NCI-H460 (cell line): Measurements from ENCODE around the gene RAI1. TPM values are rescaled to one million over a fixed set of nuclear protein-coding genes. Genes with fewer than 3 reads are reported as not detected.

Experiments used
- DNase-seq: peaks from one replicate; pipeline ENCODE4 v3.0.0-alpha.2; 2016; ENCODE audit warnings: low read depth; ENCODE audit errors: extremely low read depth
- total RNA-seq: library from RNA; depleted of rRNA; stranded (reverse); fragments of >200 nt; shearing (Covaris generic); gene quantifications from 2 replicates; pipeline ENCODE4 v1.2.3, GENCODE V29; 2014

The RAI1 gene
- total RNA-seq, 1 experiment from 2014 or later = 7.3 TPM

DNA sequence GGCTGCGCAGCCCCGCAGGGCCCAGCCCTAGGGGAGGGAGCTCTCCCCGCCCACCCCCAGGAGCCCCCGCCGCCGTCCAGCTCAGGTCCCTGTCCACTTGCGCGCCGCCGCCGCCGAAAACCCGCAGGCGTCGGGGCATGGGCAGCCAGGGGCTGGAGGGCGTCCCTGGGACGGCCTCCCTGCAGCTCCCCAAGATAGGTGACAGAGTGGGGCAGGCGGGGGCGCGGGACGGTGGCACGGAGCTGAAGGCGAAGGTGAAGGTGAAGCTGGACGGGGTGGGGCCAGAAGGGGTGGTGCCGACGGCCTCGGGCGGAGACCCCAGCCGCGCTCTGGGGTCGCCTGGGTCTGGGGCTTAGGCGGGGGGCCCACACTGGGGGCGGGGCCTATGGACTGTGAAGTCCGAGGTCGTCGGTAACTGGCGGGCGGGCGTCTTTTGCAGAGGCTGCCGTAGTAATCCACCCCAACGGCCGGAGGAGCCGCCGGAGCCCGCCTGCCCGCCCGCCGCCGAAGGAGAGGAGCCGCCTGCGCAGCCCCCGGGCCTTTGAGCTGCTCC is 128.3 kb downstream of the RAI1 start:
- DNase-seq = no peak

- DNase-seq = no peak
Measured at GRCh38 chr17:17810084-17810894, 129.0 kb downstream of the RAI1 start.

DNA sequence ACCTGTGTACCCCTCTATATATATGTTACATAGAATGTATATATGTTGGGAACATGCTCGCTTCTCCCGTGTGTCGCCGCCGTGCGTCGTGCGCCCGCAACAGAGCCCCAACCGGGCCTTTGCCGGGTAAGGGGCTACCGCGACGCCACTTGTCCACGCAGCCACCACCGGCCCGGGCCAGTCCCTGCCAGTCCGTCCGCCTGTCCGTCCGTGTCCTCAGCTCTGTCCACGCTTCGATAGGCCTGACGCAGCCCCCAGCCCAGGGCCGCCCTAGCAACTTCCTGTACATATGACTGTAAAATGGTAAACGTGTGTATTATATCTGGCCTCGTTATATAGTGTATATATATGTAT is 129.6 kb downstream of the RAI1 start:
- DNase-seq = no peak

- no peak for DNase-seq
Measured at GRCh38 chr17:17811381-17812210, 130.3 kb downstream of the RAI1 start.

DNA sequence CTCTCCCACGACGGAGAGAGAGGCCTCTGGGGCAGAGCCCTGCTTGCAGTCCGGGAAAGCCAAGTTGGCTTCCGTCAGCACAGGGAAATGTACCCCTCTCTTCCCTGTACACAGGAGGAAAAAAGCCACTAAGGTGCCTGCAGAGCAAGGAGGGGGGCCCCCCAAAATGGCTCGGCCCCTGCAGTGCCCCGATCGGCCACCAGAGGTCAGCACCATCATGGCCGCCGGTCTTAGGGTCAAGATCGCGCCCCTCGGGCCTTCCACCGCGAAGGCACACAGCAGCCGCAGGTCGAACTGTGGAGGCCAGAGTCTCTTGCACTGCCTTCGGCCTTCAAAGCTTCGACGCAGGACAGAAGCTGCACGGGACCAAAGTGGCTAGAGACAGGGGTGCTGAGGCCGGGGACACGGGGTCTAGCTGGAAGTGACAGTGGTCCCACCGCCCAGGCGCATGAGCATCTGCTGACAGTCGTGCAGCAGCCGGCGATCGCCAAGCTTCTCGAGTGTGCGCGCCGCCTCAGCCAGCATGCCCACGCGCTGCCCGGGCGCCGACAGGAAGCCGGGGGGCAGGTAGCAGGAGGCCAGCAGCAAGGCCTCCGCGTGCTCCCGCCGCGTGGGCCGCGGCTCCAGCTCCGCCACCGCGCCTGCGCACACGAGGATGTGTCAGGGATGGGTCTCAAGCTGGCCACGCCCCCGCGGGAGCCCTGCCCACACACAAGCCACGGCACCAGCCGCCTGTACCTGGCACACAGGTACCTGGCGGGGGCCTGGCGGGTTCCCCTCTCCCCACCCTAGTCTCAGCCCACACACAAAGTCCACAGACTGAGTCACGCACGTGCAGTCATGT is 131.2 kb downstream of the RAI1 start:
- DNase-seq = no peak

GRCh38 chr17:17813055-17813724 is 131.9 kb downstream of the RAI1 start:
- DNase-seq = no peak

- DNase-seq = no peak
Measured at GRCh38 chr17:17813725-17814095, 132.5 kb downstream of the RAI1 start.

DNA sequence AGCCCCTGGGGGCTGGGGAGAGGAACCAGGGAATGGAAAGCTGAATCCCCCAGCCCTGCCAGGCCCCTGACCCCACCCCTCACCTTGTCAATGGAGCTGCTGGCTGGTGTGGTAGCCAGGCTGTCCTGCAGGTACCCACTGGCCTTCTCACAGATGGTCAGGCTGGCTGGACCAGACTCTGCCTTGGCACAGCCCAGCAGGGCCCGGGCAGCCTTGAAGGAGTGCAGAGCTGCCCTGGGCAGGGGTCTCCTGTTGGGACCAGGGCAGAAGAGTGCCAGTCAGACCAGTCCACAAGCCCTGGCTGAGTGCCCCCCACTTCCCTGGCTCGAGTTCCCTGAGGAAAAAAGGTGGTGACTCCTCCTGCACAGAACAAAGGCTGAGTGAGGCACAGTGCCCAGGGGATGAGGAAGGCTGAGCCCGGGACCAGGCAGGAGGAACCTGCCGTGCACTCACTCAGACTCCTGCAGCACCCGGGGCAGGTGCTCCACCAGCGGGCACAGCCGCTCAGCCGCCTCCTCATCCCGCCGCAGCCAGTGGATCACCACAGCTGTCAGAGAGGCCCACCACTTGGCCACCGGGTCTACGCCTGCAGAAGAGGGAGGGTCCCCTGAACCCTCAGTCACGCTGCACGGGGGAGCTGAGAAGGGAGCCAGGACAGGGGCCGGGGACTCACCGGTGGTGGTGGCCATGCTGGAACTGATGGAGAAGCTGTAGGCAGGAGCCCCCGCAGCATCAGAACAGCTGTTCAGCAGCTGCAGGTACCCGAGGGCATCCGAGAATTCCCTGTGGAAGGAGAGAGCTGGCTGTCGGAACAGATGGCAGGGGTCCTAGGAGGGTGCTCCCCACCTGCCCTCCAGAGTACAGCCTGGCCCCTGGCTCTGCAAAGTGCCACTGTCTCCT is 133.2 kb downstream of the RAI1 start:
- no peak for DNase-seq

DNA sequence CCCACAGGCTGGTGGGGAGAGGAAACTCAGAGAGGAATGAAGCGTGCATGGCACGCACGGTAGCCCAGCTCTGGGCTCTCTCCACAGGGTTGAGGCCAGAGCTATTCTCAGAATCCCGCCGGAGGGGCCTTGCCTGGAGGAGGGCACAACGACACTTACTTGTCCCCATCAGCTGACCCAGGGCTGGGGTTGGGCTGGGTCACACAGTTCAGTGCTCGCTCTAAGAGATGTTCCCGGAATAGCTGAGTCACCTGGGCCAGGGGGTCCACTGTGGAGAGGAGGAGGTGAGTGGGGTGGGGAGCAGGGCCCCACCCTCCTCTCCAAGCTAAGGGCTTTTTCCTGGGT is 133.8 kb downstream of the RAI1 start:
- DNase-seq = no peak

DNA sequence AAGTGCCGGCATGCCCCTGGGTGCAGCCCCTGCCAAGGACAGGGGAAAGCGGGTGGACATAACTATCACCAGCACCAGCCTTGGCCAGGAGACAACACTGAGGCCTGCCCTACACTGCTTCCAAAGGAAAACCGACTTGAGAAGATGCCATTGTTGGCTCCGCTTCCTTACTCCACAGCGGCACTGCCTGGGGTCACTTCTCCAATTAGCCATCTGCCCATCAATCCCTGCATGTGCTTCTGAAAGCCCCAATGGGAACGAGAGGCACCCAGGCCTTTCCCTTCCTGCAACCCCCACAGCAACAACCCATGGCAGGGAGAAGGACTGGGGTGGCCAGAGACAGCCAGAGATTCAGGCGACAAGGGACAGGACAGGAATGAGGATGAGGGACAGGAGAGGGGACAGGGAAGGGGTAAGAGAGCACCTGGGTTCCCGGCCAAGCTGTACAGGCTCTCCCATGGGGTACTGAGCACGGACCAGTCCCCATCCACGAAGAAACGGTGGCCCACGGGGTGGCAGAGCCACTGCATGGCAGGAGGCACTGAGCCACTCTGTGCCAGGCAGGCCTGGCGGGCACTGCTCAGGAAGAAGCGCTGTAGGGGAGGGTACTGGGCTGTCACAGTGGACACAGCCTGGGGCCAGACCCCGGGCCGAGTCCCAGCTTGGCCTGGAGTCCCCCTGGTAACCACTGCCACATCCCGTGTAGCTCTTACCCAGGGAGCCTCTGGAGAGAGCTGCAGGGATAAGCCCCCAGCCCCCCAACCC is 134.4 kb downstream of the RAI1 start:
- DNase-seq = no peak

DNA sequence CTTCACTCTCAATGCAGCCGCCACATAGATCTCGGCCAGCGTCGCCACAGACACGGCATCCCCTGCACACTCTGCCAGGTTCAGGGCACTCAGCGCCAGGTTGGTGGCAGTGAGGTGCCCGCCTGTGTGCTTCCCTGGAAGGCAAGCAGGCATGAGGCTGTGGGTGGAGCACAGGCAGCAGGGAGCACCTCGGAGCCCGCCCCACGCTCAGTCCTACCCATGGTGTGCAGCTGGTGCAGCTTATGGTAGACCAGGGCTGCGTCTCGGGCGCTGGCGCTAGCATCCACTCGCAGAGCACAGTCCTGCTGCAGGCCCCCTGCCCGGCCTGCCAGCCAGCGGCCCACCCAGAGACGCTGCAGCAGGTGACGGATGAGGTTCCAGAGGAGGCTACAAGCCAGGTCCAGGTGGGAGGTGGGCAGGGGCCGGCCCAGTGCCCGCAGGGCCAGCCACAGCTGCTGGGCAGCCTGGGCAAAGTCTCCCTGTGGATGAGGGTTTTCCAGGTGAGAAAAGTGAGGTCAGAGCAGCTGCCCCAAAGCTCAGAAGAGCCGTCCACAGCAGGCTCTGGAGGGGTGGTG is 135.1 kb downstream of the RAI1 start:
- DNase-seq = no peak

GRCh38 chr17:17816831-17817551 is 135.7 kb downstream of the RAI1 start:
- DNase-seq = no peak

DNA sequence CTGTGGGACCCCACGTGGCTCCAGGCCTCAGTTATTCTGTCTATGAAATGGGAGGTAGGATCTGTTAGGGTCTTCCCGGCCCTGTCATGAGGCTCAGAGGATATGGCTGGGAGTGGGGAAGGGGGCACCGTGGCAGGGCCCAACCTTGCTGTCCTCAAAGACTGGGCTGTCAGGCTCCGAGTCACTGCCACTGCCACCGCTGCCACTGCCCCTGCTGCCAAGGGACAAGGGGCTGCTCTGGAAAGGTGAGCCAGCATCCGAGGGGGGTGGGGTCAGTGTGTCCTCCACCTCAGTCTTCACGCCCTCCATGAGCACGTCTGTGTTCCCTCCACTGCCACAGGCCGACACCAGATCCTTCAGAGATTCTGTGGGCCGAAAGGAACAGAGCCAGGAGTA is 136.3 kb downstream of the RAI1 start:
- DNase-seq = no peak

DNA sequence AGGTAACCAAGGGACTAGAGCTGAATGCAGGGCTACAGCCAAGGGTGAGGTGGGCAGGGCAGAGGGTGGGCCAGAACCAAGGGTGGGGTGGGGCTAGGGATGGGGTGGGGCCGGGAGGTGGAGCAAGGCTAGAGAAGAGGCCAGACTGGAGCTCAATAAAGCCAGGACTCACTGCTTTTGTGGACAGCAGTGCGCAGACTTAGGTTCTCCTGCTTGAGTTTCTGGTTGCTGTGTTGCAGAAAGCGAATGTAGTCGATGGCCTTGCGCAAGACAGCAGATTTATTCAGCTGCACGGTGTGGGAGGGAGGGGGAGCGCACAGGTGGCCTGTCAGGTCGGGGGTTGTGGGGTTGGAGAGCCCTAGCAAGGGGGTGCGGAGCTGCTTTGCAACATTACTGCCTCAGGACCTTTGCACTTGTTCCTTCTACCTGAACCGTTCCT is 136.8 kb downstream of the RAI1 start:
- DNase-seq = no peak

DNA sequence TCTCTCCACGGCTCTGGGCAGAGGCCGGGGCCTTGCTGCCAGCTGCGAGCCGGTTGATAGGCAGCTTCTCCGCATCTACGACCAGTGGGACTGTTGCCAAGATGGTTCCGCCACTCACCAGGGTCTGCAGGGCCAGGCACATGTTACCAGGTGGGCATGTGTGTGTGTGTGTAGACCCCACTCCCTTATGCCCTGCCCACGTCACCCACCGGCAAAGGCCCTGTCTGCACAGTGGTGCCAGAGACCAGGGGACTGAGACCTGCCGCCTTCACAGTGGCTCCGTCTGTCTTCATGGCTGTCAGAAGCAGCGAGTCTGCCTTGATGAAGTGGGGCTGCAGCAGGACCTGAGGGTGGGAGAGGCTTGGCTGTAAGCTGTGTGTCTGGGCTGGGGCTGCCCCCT is 137.9 kb downstream of the RAI1 start:
- DNase-seq = no peak

DNA sequence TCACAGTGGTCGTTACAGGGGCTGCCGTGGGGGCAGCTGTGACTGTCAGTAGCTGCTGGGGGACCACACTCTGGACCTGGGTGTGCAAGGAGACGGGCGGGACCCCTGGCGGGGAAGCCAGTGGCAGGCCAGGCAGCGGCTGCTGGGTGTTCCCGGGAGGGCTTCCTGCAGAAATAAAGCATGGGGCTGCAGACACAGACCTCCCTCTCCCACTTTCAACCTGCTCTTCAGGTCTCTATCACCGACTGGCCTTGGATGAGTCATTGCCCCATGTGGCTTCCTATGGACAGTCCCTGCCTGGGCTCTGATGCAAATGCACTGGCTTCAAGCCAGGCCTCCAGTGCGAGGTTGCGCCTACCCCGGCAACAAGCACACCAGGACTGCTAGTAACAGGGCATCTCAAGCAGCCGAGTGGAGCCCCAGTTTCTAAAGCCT is 138.3 kb downstream of the RAI1 start:
- DNase-seq = peak; percentile 80

DNA sequence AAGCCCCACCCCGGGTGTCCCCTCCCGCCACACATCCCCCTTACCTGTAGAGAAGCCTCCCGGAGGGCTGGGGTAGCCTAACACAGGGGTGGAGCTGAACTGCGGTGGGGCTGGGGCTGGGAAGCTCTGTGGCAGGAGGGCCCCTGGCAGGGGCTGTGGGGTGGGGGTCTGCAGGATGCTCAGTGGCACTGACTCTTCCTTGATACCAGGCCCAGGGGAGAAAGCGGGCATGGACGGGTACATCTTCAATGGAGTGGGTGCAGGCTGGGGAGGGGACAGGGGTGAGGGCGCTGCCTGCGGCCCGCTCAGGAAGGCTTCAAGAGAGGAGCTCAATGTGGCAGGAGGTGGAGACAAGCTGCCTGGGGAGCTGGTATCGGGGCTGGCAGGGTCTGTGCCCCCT is 138.8 kb downstream of the RAI1 start:
- DNase-seq = no peak
